Common myeloid progenitor, CD34-positive (primary cell): ENCODE results near the gene C17orf67.

Source experiments
- CTCF ChIA-PET: fragments of 350-600 bp; sonication (Branson Sonifier 250); formaldehyde crosslinking; loops from one replicate; lab custom pipeline; 2021; ENCODE audit warnings: antibody characterized with exemption; lab: Charles Lee
- POLR2A ChIA-PET: fragments of 350-600 bp; sonication (Branson Sonifier 250); formaldehyde crosslinking; loops from one replicate; lab custom pipeline; 2021; ENCODE audit warnings: antibody characterized with exemption; lab: Charles Lee
- DNase-seq, 3 donors: peaks; one replicate each; pipeline versions ENCODE4 v3.0.0 to v3.0.0-alpha.2; 2013
- H3K27ac ChIP-seq, 2 experiments: 1 replicate in 1 of 2; 2 replicates in 1 of 2; pipeline ENCODE4 v1.7.0; 2013; ENCODE audit warnings: inconsistent platforms in 2 of 2, low read length in 2 of 2, mild to moderate bottlenecking in 2 of 2, low read depth in 1 of 2, moderate library complexity in 1 of 2; ENCODE audit not compliant: severe bottlenecking in 2 of 2, insufficient read depth in 1 of 2, poor library complexity in 1 of 2
- H3K27me3 ChIP-seq, 5 experiments: replicated peaks in 2 of 5; 1 replicate in 3 of 5; 2 replicates in 2 of 5; pipeline versions ENCODE4 v1.6.1 to v1.7.0; 2013; ENCODE audit warnings: low read length in 4 of 5, mild to moderate bottlenecking in 2 of 5, moderate library complexity in 2 of 5, inconsistent platforms in 1 of 5; ENCODE audit not compliant: insufficient read depth in 5 of 5, control insufficient read depth in 4 of 5
- H3K36me3 ChIP-seq, 4 experiments: 1 replicate in 2 of 4; 2 replicates in 2 of 4; pipeline versions ENCODE4 v1.6.1 to v1.7.0; 2013; ENCODE audit warnings: low read length in 3 of 4, control low read depth in 1 of 4, mild to moderate bottlenecking in 1 of 4; ENCODE audit not compliant: control insufficient read depth in 4 of 4, insufficient read depth in 4 of 4
- H3K4me1 ChIP-seq, 4 experiments: 1 replicate in 3 of 4; 2 replicates in 1 of 4; pipeline versions ENCODE4 v1.6.1 to v1.7.1; 2013; ENCODE audit warnings: low read length in 3 of 4, mild to moderate bottlenecking in 3 of 4, control low read depth in 1 of 4, inconsistent platforms in 1 of 4, moderate library complexity in 1 of 4; ENCODE audit not compliant: control insufficient read depth in 4 of 4, insufficient read depth in 4 of 4; ENCODE audit errors: control extremely low read depth in 1 of 4
- H3K4me3 ChIP-seq, 7 experiments: 1 replicate in 4 of 7; 2 replicates in 3 of 7; pipeline versions ENCODE4 v1.5.1 to v1.7.0; 2013; ENCODE audit warnings: mild to moderate bottlenecking in 7 of 7, low read length in 6 of 7, moderate library complexity in 6 of 7, inconsistent platforms in 2 of 7, low read depth in 2 of 7, control low read depth in 1 of 7; ENCODE audit not compliant: insufficient read depth in 4 of 7, control insufficient read depth in 1 of 7; ENCODE audit errors: extremely low read depth in 1 of 7
- H3K9me3 ChIP-seq, 5 experiments: 1 replicate in 4 of 5; 2 replicates in 1 of 5; pipeline versions ENCODE4 v1.6.1 to v1.7.1; 2013; ENCODE audit warnings: low read length in 4 of 5, mild to moderate bottlenecking in 2 of 5, inconsistent platforms in 1 of 5, low read depth in 1 of 5, moderate library complexity in 1 of 5; ENCODE audit not compliant: control insufficient read depth in 4 of 5, insufficient read depth in 2 of 5; ENCODE audit errors: control extremely low read depth in 1 of 5
- WGBS: methylation state at CpG from one replicate; pipeline ENCODE4 v1.1.5; 2013; ENCODE audit not compliant: insufficient coverage; 5-methylcytosine and 5-hydroxymethylcytosine counted together

C17orf67 gene

DNA sequence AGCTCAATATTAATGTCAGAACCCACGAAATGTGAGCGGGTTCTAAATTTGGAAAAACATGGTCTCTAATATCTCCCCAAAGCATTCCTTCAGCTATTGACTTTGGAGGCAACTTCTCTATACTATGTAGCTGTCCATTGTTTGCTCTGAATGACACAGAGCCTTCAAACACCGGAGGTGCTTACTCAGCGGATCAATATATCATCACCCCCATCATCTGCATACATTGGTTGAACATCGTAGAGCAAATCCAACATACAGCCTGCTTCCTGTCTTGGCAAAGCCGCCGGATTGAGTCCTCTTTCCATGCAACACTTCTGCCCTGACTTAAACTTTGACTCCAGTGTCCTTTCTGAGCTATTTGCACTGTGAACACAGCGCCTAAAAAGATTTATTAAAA is 61.3 kb downstream of the C17orf67 start:
- POLR2A ChIA-PET = no interaction called here
- Histone ChIP-seq H3K27ac (no peak overlapping the region), H3K4me3 (no peak overlapping the region), H3K9me3 (no peaks in the 10 kb centered on the region), H3K36me3 (no peaks in the 10 kb centered on the region), H3K4me1 (peaks cover 8 to 38% (median 26%) of the 10 kb centered on the region in 4 experiments), H3K27me3 (no peaks in the 10 kb centered on the region)
- CTCF ChIA-PET = interaction anchor here (1.0 to 2.1 kb wide), 3 partner anchors 12 to 273 kb away, joined by 3 to 4 read pairs (median 3); no protein-coding TSS in a partner anchor
- no peak for DNase-seq
- WGBS = 95% methylated on average over 7 of the region's 8 CpGs

DNA sequence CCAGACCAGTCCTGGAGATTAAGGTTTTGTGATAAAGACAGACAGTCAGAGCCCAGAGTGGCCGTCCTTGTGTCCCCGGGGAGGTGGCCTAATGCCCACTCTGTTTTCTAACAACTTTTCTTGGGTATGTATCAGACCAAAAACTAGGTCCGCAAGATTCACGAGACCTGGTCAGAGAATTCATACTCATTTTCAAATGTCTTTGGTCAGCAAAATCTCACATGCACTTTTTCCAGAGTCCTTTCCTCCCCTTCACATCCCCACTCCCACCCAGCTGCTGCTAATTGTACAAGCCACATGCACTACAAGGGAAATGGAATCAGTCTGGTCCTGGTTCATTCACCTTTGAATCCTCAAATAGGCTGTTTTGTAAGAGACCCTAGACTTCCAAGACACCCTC is 61.7 kb downstream of the C17orf67 start:
- no peaks in the 10 kb centered on the region for H3K9me3 ChIP-seq
- DNase-seq = no peak
- ChIA-PET CTCF (interaction anchor here (1.0 to 2.3 kb wide), 6 partner anchors 8 to 273 kb away, joined by 3 to 7 read pairs (median 4); no protein-coding TSS in a partner anchor), POLR2A (no interaction called here)
- 98% methylated on average over 4 of the region's 4 CpGs for WGBS
- no peak overlapping the region for H3K27ac ChIP-seq
- no peak overlapping the region for H3K4me3 ChIP-seq
- H3K36me3 ChIP-seq = no peaks in the 10 kb centered on the region
- no peaks in the 10 kb centered on the region for H3K27me3 ChIP-seq
- peaks cover 5 to 33% (median 22%) of the 10 kb centered on the region in 4 experiments for H3K4me1 ChIP-seq

DNA sequence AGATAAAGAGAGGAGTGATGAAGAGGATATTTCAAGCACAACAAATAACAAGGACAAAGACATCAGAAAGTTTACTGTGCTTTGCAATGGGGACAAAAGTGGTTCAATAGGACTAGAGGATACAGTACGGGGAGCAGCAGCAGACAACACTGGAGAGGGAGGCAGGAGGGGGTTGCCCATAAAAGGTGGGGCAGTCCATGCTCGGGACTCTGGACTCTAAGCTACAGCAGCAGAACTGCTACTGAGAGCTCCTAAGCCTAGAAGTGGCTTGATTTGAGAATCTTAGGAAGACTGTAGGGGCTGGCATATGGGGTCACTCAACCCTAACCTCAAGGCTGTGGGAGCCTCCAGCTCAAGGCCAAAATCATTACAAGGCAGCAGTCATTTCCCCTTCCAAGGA is 62.2 kb downstream of the C17orf67 start:
- DNase-seq = no peak
- 100% methylated on average over 2 of the region's 2 CpGs for WGBS
- H3K4me1 ChIP-seq = peaks cover 2 to 29% (median 22%) of the 10 kb centered on the region in 4 experiments
- no peaks in the 10 kb centered on the region for H3K36me3 ChIP-seq
- H3K4me3 ChIP-seq = no peak overlapping the region
- POLR2A ChIA-PET = no interaction called here
- CTCF ChIA-PET = interaction anchor here (1.0 to 2.3 kb wide), 7 partner anchors 8 to 272 kb away, joined by 3 to 7 read pairs (median 4); no protein-coding TSS in a partner anchor
- no peak overlapping the region for H3K27ac ChIP-seq
- no peaks in the 10 kb centered on the region for H3K27me3 ChIP-seq
- no peaks in the 10 kb centered on the region for H3K9me3 ChIP-seq

DNA sequence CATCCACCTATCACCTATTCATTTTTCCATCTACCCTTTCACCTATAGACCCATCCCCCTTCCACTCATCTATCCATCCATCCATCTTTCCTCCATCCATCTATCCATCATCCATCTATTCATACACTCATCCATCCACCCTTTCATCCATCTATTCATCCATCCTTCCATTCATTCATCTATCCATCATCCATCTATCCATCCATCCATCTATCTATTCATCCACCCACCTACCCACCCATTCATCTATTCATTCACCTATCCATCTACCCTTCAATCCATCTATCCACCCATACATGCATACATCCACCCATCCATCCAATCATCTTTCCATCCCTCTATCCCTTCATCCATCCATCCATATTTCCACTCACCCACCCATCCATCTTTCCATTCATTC is 63.3 kb downstream of the C17orf67 start:
- CTCF ChIA-PET = interaction anchor here (1.1 to 2.3 kb wide), 5 partner anchors 9 to 54 kb away, joined by 4 to 7 read pairs (median 7); no protein-coding TSS in a partner anchor
- no peak for DNase-seq
- Histone ChIP-seq H3K27me3 (no peaks in the 10 kb centered on the region), H3K4me1 (peaks cover 2 to 26% (median 20%) of the 10 kb centered on the region in 4 experiments), H3K36me3 (no peaks in the 10 kb centered on the region), H3K27ac (no peak overlapping the region), H3K9me3 (no peaks in the 10 kb centered on the region), H3K4me3 (no peak overlapping the region)
- POLR2A ChIA-PET = no interaction called here

DNA sequence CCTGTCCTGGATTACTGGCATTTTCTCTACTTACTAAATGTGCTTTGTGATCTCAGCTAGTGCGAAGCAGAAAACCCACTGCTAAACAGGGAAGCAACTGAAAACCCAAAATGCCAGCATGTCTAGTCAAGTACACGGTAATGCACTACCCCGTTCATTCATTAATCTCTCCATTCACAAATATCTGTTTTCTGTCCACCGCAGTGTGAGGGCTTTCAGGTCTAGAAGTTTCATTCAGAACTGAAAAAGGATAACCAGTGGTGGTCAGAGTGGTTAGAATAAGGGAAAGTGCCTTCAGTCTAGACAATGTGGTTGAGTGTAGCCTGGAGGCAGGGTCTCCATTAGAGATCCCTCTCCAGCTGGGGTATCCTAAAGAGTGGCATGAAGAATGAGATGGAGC is 68.3 kb downstream of the C17orf67 start:
- ChIA-PET POLR2A (no interaction called here), CTCF (interaction anchor here (2.4 kb wide), 1 partner anchor 15 kb away, joined by 10 read pairs; no protein-coding TSS in a partner anchor)
- Histone ChIP-seq H3K9me3 (no peaks in the 10 kb centered on the region), H3K4me1 (peaks cover 2 to 23% (median 10%) of the 10 kb centered on the region in 4 experiments), H3K4me3 (no peak overlapping the region), H3K36me3 (no peaks in the 10 kb centered on the region), H3K27me3 (no peaks in the 10 kb centered on the region), H3K27ac (no peak overlapping the region)
- DNase-seq = no peak
- WGBS = no CpG with 5 or more reads among the region's 4 CpGs

DNA sequence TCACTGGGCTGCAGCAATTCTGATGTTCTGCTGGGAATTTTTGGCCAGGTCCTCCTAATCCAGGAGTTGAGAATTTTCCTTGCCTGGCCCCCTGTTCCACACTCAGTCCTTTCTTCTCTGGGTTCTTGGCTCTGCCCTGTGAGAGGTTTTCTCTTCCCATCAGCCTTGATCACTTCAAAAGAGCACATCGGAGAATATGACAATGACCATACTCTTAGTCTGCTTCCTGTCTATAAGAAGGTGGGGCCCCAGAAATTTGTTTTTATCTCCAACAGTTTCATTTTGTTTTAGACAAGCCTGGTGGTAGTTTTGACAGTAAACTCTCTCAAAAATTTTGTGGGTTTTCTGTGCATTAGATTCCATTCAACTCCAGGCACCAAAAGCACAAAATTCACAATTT is 70.7 kb downstream of the C17orf67 start:
- WGBS = 0% methylated on average over 1 of the region's 1 CpG
- no peaks in the 10 kb centered on the region for H3K9me3 ChIP-seq

DNA sequence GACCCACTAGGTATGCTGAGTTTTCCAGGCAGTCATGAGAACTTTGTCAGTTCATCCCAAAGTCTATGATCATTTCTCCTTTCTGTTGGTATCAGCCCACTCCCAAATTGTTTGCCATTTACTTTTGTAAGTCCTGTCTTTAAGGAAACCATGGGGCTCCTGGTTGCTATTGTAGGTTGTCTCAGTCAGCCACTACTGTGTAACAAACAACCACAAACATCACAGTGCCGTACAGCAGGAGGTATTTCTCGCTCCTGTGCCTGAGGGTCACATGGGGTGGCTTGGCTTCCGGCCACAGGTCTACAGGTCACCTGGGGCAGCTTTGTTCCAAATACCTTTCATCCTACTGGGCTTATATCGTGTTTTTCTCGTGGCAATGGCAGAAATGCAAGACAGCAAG is 71.6 kb downstream of the C17orf67 start:
- Histone ChIP-seq H3K4me1 (peaks cover 2 to 18% (median 6%) of the 10 kb centered on the region in 4 experiments), H3K36me3 (no peaks in the 10 kb centered on the region), H3K4me3 (no peak overlapping the region), H3K9me3 (no peaks in the 10 kb centered on the region), H3K27me3 (no peaks in the 10 kb centered on the region), H3K27ac (no peak overlapping the region)
- DNase-seq = no peak
- POLR2A ChIA-PET = no interaction called here
- 100% methylated on average over 3 of the region's 5 CpGs for WGBS
- CTCF ChIA-PET = no interaction called here

More for the DNA sequence above, 70.7 kb downstream of the C17orf67 start:
- no peaks in the 10 kb centered on the region for H3K36me3 ChIP-seq
- no peak overlapping the region for H3K4me3 ChIP-seq
- H3K4me1 ChIP-seq = peaks cover 2 to 18% (median 6%) of the 10 kb centered on the region in 4 experiments
- ChIA-PET POLR2A (no interaction called here), CTCF (interaction anchor here (2.4 kb wide), 1 partner anchor 17 kb away, joined by 10 read pairs; no protein-coding TSS in a partner anchor)
- peak in 1 of 3 donors; percentile 42 for DNase-seq
- H3K27ac ChIP-seq = no peak overlapping the region
- no peaks in the 10 kb centered on the region for H3K27me3 ChIP-seq
